Lower lobe of right lung (tissue), 2 donors: ENCODE results near the gene SOHLH2. TPM values are rescaled to one million over a fixed set of nuclear protein-coding genes. Genes with fewer than 3 reads are reported as not detected.

Experiments used
- ATAC-seq, 2 donors: fragments of 200-7000 bp; cut with Tn5 transposase; one replicate each; pipeline ENCODE4 v1.9.1; 2020 to 2022; ENCODE audit warnings: mild to moderate bottlenecking in 2 of 2, moderate library complexity in 2 of 2
- DNase-seq: peaks from one replicate; pipeline ENCODE4 v3.0.0-alpha.2; 2020
- H3K27ac ChIP-seq: fragments of 200-600 bp; one replicate; pipeline ENCODE4 v1.8.0; 2022
- H3K27me3 ChIP-seq: fragments of 200-600 bp; one replicate; pipeline ENCODE4 v1.8.0; 2022; ENCODE audit warnings: low read depth
- H3K36me3 ChIP-seq: fragments of 200-600 bp; one replicate; pipeline ENCODE4 v1.8.0; 2022; ENCODE audit warnings: mild to moderate bottlenecking
- H3K4me1 ChIP-seq: fragments of 200-600 bp; one replicate; pipeline ENCODE4 v1.8.0; 2022
- H3K4me3 ChIP-seq: fragments of 200-600 bp; one replicate; pipeline ENCODE4 v1.8.0; 2022; ENCODE audit warnings: mild to moderate bottlenecking
- H3K9me3 ChIP-seq: fragments of 200-600 bp; one replicate; pipeline ENCODE4 v1.8.0; 2022
- intact Hi-C: fragments of 100-400 bp; cut with DNase I; formaldehyde crosslinking; loops from one replicate; pipeline ENCODE4 v1.11.0; 2022
- total RNA-seq: library from RNA; stranded (reverse); fragmentation: NEBNext Ultra II Directional; extraction: Animal tissue kit (Norgen Biotek cat#: 25700); gene quantifications from one replicate; pipeline ENCODE4 v1.2.1, GENCODE V29; 2021
- TF ChIP-seq, protein P1 (sequence below): fragments of 200-600 bp; IDR thresholded peaks from one replicate; pipeline ENCODE4 v1.8.0; 2022; ENCODE audit warnings: antibody characterized with exemption, mild to moderate bottlenecking
- donor health status: DM: no; HTN: yes; CAD: no; lungs with severe emphysema.

The SOHLH2 gene
- total RNA-seq, 1 donor from 2014 or later = not detected

DNA sequence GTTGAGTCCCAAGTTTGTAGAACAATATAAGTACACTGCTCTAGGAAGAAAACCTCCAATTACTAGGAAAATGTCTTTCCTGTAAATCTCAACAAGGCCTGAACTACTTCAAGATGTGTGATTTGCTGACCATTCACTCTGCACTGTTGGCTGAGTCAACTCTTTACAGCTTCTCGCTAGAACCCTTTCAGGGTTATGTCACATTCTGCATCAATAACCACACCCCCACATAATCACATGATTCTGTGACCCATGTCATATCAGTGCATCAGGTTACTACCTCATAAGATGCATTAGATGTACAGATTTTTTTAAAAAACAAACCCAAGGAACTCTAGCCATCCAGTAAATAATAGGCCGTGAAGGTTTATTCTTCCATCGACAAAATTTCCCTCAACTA is 67.0 kb downstream of the SOHLH2 start:
- DNase-seq = no peak
- TF ChIP-seq, protein P1, sequence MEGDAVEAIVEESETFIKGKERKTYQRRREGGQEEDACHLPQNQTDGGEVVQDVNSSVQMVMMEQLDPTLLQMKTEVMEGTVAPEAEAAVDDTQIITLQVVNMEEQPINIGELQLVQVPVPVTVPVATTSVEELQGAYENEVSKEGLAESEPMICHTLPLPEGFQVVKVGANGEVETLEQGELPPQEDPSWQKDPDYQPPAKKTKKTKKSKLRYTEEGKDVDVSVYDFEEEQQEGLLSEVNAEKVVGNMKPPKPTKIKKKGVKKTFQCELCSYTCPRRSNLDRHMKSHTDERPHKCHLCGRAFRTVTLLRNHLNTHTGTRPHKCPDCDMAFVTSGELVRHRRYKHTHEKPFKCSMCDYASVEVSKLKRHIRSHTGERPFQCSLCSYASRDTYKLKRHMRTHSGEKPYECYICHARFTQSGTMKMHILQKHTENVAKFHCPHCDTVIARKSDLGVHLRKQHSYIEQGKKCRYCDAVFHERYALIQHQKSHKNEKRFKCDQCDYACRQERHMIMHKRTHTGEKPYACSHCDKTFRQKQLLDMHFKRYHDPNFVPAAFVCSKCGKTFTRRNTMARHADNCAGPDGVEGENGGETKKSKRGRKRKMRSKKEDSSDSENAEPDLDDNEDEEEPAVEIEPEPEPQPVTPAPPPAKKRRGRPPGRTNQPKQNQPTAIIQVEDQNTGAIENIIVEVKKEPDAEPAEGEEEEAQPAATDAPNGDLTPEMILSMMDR = no peak
- H3K27ac ChIP-seq = no peak overlapping the region
- no peaks in the 10 kb centered on the region for H3K36me3 ChIP-seq
- no peak overlapping the region for H3K4me3 ChIP-seq
- no peak for ATAC-seq
- no peaks in the 10 kb centered on the region for H3K27me3 ChIP-seq
- intact Hi-C loops = no loop called here
- H3K9me3 ChIP-seq = no peaks in the 10 kb centered on the region
- no peaks in the 10 kb centered on the region for H3K4me1 ChIP-seq

DNA sequence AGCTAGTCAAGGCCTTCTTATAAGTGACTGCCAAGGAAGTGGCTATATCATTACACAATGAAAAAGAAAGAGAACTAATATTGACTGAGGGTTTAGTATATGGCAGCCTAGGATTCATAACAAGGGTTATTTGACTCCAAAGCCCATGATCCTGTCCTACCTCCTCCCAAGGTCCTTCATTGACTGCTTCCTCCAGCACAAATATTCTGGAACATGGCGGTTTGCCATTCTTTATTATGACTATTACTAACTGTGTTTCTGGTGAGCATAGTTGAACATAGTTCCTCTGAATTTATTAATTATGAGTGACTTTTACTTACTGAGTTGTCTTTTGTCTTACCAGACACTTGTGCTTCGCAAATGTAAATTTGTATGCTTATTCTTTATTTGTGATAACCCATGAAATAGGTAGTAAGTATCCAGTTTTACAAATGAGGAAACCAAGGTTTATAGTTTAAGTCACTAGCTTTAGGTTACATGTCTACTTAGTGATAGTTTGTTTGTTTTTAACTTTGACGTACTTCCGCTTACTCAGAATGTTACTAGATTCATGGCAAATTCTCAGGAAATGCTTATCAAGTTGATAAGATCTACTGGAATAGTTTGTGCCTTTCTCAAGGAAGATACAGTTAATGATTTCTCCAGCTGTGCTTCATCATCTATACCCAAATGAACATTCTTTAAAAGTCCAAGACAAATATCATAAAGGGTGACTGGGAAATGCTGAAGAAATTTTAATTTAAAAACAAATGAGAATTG is 67.7 kb downstream of the SOHLH2 start:
- DNase-seq (no peak), ATAC-seq (no peak)
- TF ChIP-seq, protein P1 = no peak
- Histone ChIP-seq H3K4me3 (no peak overlapping the region), H3K27ac (no peak overlapping the region), H3K27me3 (no peaks in the 10 kb centered on the region), H3K36me3 (no peaks in the 10 kb centered on the region), H3K4me1 (no peaks in the 10 kb centered on the region), H3K9me3 (no peaks in the 10 kb centered on the region)
- intact Hi-C loops = no loop called here

DNA sequence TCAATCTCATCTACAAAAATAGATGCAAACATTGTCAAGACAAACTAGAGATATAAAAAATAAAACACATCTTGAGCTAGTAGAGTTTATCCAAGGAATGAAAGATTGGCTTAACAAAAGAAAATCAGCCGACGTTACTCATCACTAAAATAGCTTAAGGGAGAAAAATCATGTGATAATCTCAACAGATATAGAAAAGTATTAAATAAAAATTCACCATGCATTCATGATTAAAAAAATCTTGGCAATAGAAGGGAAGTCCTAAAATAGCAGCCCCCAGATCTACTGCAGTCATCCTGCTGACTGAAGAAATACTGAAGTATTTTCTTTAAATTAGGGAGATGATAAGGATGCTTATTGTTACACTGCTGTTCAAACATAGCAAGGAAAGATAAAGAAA is 70.6 kb downstream of the SOHLH2 start:
- TF ChIP-seq, protein P1 = no peak
- Histone ChIP-seq H3K27ac (no peak overlapping the region), H3K9me3 (no peaks in the 10 kb centered on the region), H3K27me3 (no peaks in the 10 kb centered on the region), H3K4me1 (no peaks in the 10 kb centered on the region), H3K4me3 (no peak overlapping the region), H3K36me3 (no peaks in the 10 kb centered on the region)
- ATAC-seq (no peak), DNase-seq (no peak)
- intact Hi-C loops = no loop called here

DNA sequence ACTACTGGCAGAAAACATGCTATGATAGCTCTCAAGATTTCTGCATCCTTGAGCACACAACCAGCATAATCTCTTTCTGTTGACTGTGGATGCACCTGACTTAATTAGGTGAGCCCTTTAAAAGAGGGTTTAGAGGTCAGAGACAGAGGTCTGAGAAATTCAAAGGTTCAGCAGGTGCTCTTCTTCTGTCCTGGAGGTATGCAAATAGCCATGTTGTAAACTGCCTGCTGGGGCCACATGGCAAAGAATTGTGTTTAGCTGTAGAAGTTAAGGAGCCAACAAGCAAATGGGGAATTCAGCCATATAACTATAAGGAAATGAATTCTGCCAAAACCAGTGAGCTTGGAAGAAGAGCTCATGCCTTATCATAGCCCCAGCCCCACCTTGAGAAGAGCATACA is 71.6 kb downstream of the SOHLH2 start:
- Histone ChIP-seq H3K4me3 (no peak overlapping the region), H3K27me3 (no peaks in the 10 kb centered on the region), H3K36me3 (no peaks in the 10 kb centered on the region), H3K9me3 (no peaks in the 10 kb centered on the region), H3K27ac (no peak overlapping the region), H3K4me1 (no peaks in the 10 kb centered on the region)
- intact Hi-C loops = no loop called here
- ATAC-seq (no peak), DNase-seq (no peak)
- TF ChIP-seq, protein P1 = no peak

DNA sequence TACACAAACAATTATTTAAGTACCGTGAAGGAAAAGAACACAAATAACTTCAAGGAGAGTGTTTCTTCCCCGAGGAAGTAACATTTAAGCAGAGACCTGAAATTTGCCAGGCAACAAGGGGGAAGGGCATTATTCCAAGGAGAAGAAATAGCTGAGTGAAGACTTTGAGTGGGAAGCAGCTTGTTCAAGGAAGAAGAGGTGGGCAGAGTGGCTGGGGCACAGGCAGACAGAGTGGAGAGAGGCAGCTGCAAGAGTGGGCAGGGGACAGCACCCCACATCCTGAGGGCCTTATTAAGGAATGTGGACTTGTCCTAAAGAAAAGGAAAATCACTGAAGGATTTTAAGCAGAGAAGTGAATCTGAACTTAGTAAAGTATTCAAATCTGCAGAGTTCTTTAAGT is 78.5 kb downstream of the SOHLH2 start:
- Histone ChIP-seq H3K4me1 (no peaks in the 10 kb centered on the region), H3K27me3 (peaks cover 8% of the 10 kb centered on the region), H3K27ac (no peak overlapping the region), H3K4me3 (no peak overlapping the region), H3K36me3 (no peaks in the 10 kb centered on the region), H3K9me3 (no peaks in the 10 kb centered on the region)
- DNase-seq (no peak), ATAC-seq (no peak)
- TF ChIP-seq, protein P1 = no peak
- intact Hi-C loops = no loop called here
